ENCODE results near the gene PCDHAC2. TPM values are rescaled to one million over a fixed set of nuclear protein-coding genes. Genes with fewer than 3 reads are reported as not detected.

Gene PCDHAC2, protein sequence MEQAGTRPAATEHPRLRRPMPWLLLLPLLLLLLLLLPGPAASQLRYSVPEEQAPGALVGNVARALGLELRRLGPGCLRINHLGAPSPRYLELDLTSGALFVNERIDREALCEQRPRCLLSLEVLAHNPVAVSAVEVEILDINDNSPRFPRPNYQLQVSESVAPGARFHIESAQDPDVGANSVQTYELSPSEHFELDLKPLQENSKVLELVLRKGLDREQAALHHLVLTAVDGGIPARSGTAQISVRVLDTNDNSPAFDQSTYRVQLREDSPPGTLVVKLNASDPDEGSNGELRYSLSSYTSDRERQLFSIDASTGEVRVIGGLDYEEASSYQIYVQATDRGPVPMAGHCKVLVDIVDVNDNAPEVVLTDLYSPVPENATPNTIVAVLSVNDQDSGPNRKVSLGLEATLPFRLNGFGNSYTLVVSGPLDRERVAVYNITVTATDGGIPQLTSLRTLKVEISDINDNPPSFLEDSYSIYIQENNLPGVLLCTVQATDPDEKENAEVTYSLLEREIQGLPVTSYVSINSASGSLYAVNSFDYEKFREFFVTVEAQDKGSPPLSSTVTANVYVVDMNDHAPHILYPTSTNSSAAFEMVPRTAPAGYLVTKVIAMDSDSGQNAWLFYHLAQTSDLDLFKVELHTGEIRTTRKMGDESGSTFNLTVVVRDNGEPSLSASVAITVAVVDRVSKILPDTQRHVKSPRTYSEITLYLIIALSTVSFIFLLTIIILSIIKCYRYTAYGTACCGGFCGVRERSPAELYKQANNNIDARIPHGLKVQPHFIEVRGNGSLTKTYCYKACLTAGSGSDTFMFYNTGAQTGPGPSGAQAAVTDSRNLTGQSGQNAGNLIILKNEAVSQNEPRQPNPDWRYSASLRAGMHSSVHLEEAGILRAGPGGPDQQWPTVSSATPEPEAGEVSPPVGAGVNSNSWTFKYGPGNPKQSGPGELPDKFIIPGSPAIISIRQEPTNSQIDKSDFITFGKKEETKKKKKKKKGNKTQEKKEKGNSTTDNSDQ
- 1 to 10 TPM in 1 of 4 donors, under 1 TPM in 3; 0.18 to 1.7 (median 0.43) TPM for total RNA-seq

- DNase-seq = peak in 1 of 3 donors; percentile 47
- no peaks in the 10 kb centered on the region for H3K4me1 ChIP-seq
Observed at GRCh38 chr5:140966293-140967225, at the start of gene PCDHAC2. PCDHAC2 (plus strand) TSS chr5:140966476; CDS start chr5:140966767, 291 bp downstream.

GRCh38 chr5:140923601-140924000, 42.7 kb upstream of the PCDHAC2 start:
- H3K36me3 ChIP-seq = no peaks in the 10 kb centered on the region
- no peak overlapping the region for H3K4me3 ChIP-seq
- H3K27ac ChIP-seq = no peak overlapping the region
- H3K9me3 ChIP-seq = peaks cover 0 to 4% (median 0%) of the 10 kb centered on the region in 4 donors
- DNase-seq = no peak
- H3K4me1 ChIP-seq = peaks cover 0 to 9% (median 0%) of the 10 kb centered on the region in 4 donors
- TF ChIP-seq CTCF (IDR thresholded peaks at IDR 0.05) (no peak), POLR2A (IDR thresholded peaks at IDR 0.05) (no peak)
- no peaks in the 10 kb centered on the region for H3K27me3 ChIP-seq

More at GRCh38 chr5:140966293-140967225, at the start of gene PCDHAC2:
- H3K9me3 ChIP-seq = no peaks in the 10 kb centered on the region
- H3K4me3 ChIP-seq = peak within 1 kb of the TSS; percentile 15 to 55 (median 35)
- H3K27me3 ChIP-seq = no peaks in the 10 kb centered on the region
- TF ChIP-seq CTCF (IDR thresholded peaks at IDR 0.05) = no peak
- TF ChIP-seq POLR2A (IDR thresholded peaks at IDR 0.05) = no peak
- H3K27ac ChIP-seq = no peak within 1 kb of the TSS
- H3K36me3 ChIP-seq = no peaks in the 10 kb centered on the region

GRCh38 chr5:140925806-140926442, 40.4 kb upstream of the PCDHAC2 start, which contains the start of gene PCDHAC1:
PCDHAC1 (plus strand) TSS chr5:140926299; CDS start chr5:140926893, 594 bp downstream.
- Histone ChIP-seq H3K4me1 (peaks cover 0 to 9% (median 0%) of the 10 kb centered on the region in 4 donors), H3K27ac (peak within 1 kb of the TSS in 2 of 4 donors; percentile 9), H3K36me3 (no peaks in the 10 kb centered on the region), H3K27me3 (no peaks in the 10 kb centered on the region), H3K4me3 (peak within 1 kb of the TSS; percentile 29 to 50 (median 37)), H3K9me3 (peaks cover 0 to 4% (median 0%) of the 10 kb centered on the region in 4 donors)
- no peak for DNase-seq
- no peak for TF ChIP-seq CTCF (IDR thresholded peaks at IDR 0.05)
- no peak for TF ChIP-seq POLR2A (IDR thresholded peaks at IDR 0.05)

DNA sequence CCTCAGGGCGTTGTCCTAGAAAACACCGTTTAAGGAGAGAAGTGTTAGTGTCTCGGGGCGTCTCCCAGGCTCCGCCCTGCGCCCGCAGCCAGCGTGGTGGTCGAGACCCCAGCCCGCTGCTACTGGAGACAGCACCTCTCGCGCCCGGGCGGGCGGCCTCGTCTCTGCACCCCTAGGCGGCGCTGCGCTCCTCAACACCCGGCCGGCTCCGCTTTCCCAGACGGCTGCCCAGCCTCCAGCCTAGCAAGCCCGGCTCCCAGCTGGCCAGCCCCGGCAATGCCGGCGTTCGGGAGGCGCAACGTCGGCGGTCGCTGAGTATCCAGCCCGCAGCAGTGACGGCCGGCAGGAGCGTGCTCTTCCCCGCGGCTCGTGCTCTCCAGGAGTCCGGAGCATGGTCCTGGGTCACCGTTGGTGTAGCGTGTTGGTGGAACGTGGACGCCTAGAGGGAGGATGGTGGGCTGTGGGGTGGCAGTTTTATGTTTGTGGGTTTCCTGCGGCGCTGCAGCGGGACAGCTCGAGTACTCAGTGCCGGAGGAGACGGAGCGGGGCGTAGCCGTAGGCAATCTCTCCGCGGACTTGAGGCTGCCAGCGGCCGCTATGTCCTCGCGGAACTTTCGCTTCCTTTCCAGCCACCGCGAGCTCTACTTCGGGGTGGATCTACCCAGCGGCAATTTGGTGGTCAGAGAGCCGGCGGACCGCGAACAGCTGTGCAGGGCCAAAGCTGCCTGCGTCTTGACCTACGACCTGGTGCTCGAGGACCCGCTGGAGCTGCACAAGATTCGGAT, 39.6 kb upstream of the PCDHAC2 start:
- Histone ChIP-seq H3K27me3 (no peaks in the 10 kb centered on the region), H3K27ac (peak overlapping the region in 2 of 4 donors; percentile 9), H3K4me1 (peaks cover 0 to 9% (median 0%) of the 10 kb centered on the region in 4 donors), H3K4me3 (peak overlapping the region; percentile 29 to 50 (median 37)), H3K36me3 (no peaks in the 10 kb centered on the region), H3K9me3 (peaks cover 0 to 4% (median 0%) of the 10 kb centered on the region in 4 donors)
- peak; percentile 18 to 70 (median 64) for DNase-seq
- peak in 4 of 6 experiments; percentile 5 to 42 (median 31) for TF ChIP-seq CTCF (IDR thresholded peaks at IDR 0.05)
- no peak for TF ChIP-seq POLR2A (IDR thresholded peaks at IDR 0.05)

Measured in Peyer's patch (tissue), 4 donors.